GM12875 (cell line): ENCODE results near the gene C12orf75.
"Not testable (repeated sequence)": the region's sequence is repeated elsewhere in the genome, so short reads cannot be mapped to it uniquely, and the experiment has no call there.

Source experiments
- H3K4me3 ChIP-seq: one replicate; pipeline ENCODE4 v1.5.1; 2011; ENCODE audit warnings: low read depth, low read length, control low read depth
- CTCF ChIP-seq: IDR thresholded peaks from 2 replicates; pipeline ENCODE4 v1.5.1; 2011; ENCODE audit warnings: low read depth, mild to moderate bottlenecking, control low read depth, inconsistent platforms, low read length, moderate library complexity, borderline replicate concordance; ENCODE audit not compliant: insufficient read depth

C12orf75 gene

GRCh38 chr12:105321125-105321524 is 9.4 kb upstream of the C12orf75 start:
- peak; percentile 39; the same call in 1 of the 2 replicates for TF ChIP-seq CTCF

DNA sequence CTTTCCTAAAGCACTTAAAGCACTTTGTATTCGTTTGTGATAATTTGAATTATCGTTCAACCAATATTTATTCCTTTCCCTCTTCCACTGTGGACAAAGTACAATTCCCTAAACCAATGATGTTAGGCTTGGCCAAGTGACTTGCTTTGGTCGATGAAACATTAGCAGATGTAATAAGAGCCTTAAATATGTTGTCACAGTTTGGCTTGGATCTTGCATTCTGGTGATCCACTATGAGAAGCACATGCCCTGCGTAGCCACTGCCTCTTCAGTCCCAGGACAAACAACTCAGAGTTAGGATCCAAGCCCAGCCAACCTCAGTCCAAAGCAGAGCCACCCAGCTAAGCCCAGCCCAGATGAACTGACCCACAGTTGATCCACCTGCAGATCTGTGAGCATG is 8.4 kb upstream of the C12orf75 start:
- no peak for TF ChIP-seq CTCF
- no peak overlapping the region for H3K4me3 ChIP-seq

More at GRCh38 chr12:105321125-105321524, 9.4 kb upstream of the C12orf75 start:
- no peak overlapping the region for H3K4me3 ChIP-seq

DNA sequence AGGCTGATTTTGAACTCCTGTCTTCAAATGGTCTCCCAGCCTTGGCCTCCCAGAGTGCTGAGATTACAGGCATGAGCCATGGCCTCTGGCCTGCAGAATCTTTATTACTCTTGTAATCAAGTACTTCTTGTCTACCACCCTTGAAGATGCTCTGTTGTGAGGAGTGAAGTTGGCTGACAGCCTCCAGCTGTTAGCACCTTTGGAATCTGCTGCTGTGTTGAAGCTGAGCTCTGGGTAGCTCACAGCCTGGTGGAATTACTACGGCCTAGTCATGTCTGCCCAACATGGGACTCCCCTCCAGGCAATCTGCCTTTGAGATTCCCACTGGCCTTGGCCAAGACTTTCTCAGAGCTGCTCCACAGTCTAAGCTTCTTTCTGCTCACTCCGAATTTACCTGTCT is 5.8 kb upstream of the C12orf75 start:
- TF ChIP-seq CTCF: no peak
- H3K4me3 ChIP-seq: no peak overlapping the region

DNA sequence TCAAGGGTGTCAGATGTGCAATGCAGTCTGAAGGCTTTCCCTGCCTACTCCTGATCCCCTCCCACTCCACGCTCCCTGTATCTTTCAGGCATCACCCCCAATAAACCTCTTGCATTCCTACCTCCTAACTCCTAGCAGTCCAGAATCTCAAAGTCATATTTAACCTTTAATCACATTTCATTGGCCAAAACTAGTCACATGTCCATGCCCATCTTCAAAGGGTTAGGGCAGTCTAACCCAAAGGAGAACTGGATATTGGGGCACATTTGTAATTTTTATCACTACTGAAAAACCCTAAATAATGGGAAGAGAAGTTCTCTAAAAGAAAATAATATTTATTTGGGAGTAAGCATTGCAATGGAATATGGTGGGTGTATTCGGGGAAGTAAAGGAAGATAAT is 5.4 kb upstream of the C12orf75 start:
- TF ChIP-seq CTCF: no peak

GRCh38 chr12:105329926-105330282 is 587 bp upstream of the C12orf75 start:
- peak overlapping the region; percentile 84 for H3K4me3 ChIP-seq
- TF ChIP-seq CTCF: no peak

More for the DNA sequence above, 5.4 kb upstream of the C12orf75 start:
- no peak overlapping the region for H3K4me3 ChIP-seq

- TF ChIP-seq CTCF: no peak
- peak overlapping the region; percentile 84 for H3K4me3 ChIP-seq
Observed at GRCh38 chr12:105330931-105331804, 677 bp downstream of the C12orf75 start.

DNA sequence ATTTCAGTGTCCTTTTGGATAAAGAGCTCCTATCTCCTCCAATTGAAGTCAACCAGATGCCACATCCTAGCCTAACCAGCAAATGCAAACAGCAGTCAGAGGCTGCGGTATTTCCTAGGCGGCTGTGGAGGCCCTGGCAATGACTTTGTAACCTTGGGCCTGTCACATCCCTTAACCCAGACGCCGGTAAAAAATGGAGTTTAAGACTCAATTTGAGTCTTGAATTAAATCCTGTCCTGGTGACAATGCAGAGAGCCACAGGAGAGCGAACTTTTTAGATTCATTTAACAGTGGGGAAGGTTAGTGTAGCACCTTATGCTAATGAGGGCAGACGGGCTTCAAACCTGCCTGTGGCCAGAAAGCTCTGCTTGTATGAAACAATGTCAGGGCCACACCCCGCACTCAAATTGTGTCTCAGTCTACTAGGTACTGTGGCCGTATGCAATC is 1.3 kb downstream of the C12orf75 start:
- peak overlapping the region; percentile 84 for H3K4me3 ChIP-seq
- TF ChIP-seq CTCF: no peak

DNA sequence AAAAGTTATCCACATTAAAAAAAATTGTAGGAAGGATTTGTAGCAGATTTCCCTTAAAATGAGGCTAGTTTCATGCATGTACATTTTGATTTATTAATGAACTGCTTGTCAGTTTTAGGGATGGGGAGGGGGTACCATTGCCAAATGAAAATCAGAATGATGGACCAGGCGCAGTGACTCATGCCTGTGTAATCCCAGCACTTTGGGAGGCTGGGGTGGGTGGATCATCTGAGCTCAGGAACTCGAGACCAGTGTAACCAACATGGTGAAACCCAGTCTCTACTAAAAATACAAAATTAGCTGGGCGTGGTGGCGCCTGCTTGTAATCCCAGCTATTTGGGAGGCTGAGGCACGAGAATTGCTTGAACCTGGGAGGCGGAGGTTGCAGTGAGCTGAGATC is 1.8 kb downstream of the C12orf75 start:
- not testable (repeated sequence) for H3K4me3 ChIP-seq
